Vagina (tissue), 2 donors: ENCODE results near the gene MAPK14.

ENCODE experiments used
- CTCF ChIP-seq, 3 experiments: fragments of 450-650 bp in 2 of 3; fragments of 200-600 bp in 1 of 3; sonication (generic) in 1 of 3; IDR thresholded peaks; one replicate each; pipeline ENCODE4 v1.5.1; 2017 to 2019; ENCODE audit warnings: antibody characterized with exemption in 3 of 3, mild to moderate bottlenecking in 2 of 3, moderate library complexity in 2 of 3
- POLR2A ChIP-seq, 2 donors: fragments of 450-650 bp; IDR thresholded peaks; one replicate each; pipeline ENCODE4 v1.6.1; 2017; ENCODE audit warnings: antibody characterized with exemption in 2 of 2, mild to moderate bottlenecking in 2 of 2, moderate library complexity in 2 of 2
- POLR2AphosphoS5 ChIP-seq, 2 donors: sonication (generic); formaldehyde crosslinking; IDR thresholded peaks; one replicate each; pipeline ENCODE4 v1.9.0; 2017; ENCODE audit warnings: antibody characterized with exemption in 2 of 2, mild to moderate bottlenecking in 2 of 2, low read depth in 1 of 2; ENCODE audit not compliant: insufficient read depth in 1 of 2

DNA sequence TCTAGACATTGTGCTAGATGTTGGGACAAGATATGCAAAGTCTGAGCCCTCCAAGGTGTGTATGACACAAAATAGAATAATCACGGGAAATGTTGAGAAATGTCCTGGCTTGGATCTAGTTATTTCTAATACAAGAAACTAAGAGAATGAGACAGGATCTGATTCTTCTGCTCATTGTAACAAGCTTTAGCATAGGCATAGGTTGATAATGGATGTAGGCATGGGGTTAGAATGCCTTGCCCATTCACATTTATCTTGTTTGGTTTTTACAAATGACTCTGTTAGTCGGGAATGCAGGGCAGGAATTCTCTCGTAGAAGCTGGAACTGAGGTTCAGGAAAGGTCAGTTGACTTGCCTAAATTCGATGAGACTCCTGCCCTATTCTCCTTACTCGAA lies 1.7 kb upstream of the MAPK14 start:
- TF ChIP-seq POLR2A (IDR thresholded peaks at IDR 0.05) (no peak), CTCF (IDR thresholded peaks at IDR 0.05) (no peak), POLR2AphosphoS5 (IDR thresholded peaks at IDR 0.05; ENCODE audit: insufficient read depth in 1 of 2, low read depth in 1 of 2) (no peak)
